Stimulated activated CD8-positive, alpha-beta memory T cell treated with anti-CD3 and anti-CD28 coated beads, Interleukin-4, amount 100 ng/mL, for 48 hours (primary cell): Measurements from ENCODE around the gene ZNF101.
A peak's percentile ranks its signal among the peaks of the same experiment; 100 is the strongest.

Source experiments
- DNase-seq: peaks from one replicate; pipeline ENCODE4 v3.0.0-alpha.2; 2020

Gene ZNF101

DNA sequence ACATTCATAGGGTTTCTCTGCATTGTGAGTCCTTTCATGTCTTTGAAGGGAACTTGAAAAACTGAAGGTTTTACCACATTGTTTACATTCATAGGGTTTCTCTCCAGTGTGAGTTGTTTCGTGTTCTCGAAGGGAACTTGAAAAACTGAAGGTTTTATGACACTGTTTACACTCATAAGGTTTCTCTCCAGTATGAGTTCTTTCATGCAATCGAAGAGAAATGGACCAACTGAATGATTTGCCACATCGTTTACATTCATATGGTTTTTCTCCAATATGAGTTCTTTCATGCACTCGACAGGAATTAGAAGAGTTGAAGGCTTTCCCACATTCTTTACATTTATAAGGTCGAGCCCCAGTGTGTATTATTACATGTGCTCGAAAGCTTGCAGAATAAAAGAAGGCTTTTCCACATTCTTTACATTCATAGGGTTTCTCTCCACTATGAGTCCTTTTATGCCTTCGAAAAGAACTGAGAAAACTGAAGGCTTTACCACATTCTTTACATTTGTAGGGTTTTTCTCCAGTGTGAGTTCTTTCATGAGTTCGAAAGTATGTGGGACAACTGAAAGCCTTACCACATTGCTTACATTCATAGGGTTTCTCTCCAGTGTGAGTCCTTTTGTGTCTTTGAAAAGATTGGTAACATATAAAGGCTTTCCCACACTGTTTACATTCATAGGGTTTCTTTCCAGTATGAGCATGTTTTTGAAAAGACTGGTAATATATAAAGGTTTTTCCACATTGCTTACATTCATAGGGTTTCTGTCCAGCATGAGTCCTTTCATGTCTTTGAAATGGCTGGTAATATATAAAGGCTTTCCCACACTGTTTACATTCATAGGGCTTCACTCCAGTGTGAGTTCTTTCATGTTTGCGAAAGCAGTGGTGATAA, 43.5 kb downstream of the ZNF101 start:
- no peak for DNase-seq

DNA sequence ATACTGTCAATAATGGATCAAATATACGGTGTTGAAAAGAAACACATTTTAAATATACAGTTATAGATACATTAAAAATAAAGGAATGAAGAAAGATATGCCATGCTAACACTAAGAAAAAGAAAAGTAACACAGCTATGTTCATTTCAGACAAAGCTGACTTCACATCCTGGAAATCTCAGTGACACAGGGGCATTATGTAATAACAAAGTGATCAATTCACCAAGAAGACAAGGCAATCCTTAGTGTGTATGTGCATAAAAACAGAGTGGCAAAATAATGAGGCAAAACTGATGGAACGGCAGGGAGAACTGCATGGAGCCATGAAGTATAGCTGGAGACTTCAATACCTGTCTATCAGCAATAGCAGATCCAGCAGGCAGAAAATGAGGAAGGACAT, 51.2 kb downstream of the ZNF101 start:
- no peak for DNase-seq

DNA sequence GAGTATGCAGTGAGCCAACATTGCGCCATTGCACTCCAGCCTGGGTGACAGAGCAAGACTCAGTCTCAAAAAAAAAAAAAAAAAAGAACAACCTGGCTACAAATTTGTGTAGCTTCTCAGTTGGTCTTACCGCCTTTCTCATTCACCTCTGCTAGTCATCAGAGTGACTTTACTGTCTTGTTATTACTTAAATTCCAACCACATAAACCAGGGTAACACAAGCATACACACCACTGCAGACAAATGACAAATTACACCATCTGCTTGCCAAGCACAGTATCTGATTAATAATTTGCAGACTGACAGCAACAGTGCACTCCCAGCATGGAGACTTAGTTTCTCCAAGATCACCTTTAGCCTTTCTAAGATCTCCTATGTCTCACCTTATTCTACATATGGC, 53.3 kb downstream of the ZNF101 start:
- no peak for DNase-seq

DNA sequence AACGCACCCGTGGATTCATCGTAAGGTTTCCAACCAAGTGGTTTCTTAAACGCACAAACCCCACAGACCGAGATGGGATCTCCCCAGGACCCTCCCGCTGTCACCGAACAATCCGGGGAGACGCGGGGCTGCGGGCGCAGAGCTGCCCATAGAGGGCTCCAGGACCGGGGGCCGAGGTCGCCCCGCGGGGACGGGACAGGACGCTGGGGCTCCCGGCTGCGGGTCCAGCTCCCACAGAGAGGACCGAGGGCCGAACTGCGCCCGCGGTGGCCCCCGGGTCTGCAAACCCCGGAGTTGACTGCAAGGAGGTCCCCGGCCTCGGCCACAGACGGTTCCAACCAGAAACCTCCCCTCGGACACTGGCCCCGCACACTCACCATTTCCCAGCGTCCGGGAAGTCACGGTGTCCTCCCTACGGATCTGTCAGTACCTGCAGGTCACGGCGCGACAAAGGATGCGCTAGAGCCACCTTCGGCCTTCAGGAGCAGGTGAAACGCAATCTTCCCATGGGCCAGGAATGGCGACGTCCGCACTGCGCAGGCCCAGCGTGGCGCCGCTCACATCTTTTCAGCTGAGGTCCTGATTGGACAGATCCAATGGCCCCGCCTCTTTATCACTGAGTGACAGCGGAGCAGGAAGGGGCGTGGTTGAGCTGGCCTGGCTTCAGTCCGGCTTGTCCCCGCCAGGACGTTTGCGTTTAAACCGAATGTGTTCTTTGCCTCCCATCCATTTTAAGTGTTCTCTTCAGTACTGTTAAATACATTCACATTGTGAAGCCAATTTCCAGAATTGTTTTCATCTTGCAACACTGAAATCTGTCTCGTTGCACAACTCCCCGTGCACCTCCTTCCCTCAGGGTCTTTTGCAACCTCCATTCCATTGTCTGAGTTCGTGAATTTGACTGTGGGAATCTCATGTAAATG, 64.2 kb downstream of the ZNF101 start, which contains the start of gene ZNF14:
Gene ZNF14, minus strand, starts transcription at position 534 of the 923 bp plus-strand sequence. Its CDS starts 154 bp downstream, at position 380.
- peak; percentile 94 for DNase-seq
